Islet precursor cell (in vitro differentiated cells): Measurements from ENCODE around the gene CD40LG.

ENCODE experiments used
- DNase-seq: peaks from one replicate; pipeline ENCODE4 v3.0.0-alpha.2; 2018

CD40LG gene

GRCh38 chrX:136647677-136648360 lies at the start of gene CD40LG:
Gene CD40LG, plus strand, starts transcription at chrX:136648158. Its CDS starts 91 bp downstream, at chrX:136648249.
- DNase-seq, result no peak

- DNase-seq, result no peak
Measured at GRCh38 chrX:136598631-136599030, 49.3 kb upstream of the CD40LG start.

- no peak for DNase-seq
Measured at GRCh38 chrX:136600059-136600458, 47.9 kb upstream of the CD40LG start.

- no peak for DNase-seq
Measured at GRCh38 chrX:136607236-136607635, 40.7 kb upstream of the CD40LG start.

- DNase-seq, result no peak
Measured at GRCh38 chrX:136608295-136608933, 39.5 kb upstream of the CD40LG start.

- DNase-seq, result no peak
Measured at GRCh38 chrX:136616987-136617685, 30.8 kb upstream of the CD40LG start.

GRCh38 chrX:136619899-136620505 lies 28.0 kb upstream of the CD40LG start:
- DNase-seq, result no peak

- DNase-seq, result no peak
Measured at GRCh38 chrX:136620780-136621179, 27.2 kb upstream of the CD40LG start.

- no peak for DNase-seq
Measured at GRCh38 chrX:136622568-136622967, 25.4 kb upstream of the CD40LG start.

- no peak for DNase-seq
Measured at GRCh38 chrX:136623396-136623795, 24.6 kb upstream of the CD40LG start.

- no peak for DNase-seq
Measured at GRCh38 chrX:136625246-136625645, 22.7 kb upstream of the CD40LG start.

GRCh38 chrX:136626237-136626636 lies 21.7 kb upstream of the CD40LG start:
- DNase-seq, result no peak

GRCh38 chrX:136626891-136627290 lies 21.1 kb upstream of the CD40LG start:
- no peak for DNase-seq

GRCh38 chrX:136627409-136627808 lies 20.5 kb upstream of the CD40LG start:
- no peak for DNase-seq

GRCh38 chrX:136629084-136629750 lies 18.7 kb upstream of the CD40LG start:
- DNase-seq, result no peak

- no peak for DNase-seq
Measured at GRCh38 chrX:136630881-136631280, 17.1 kb upstream of the CD40LG start.

- no peak for DNase-seq
Measured at GRCh38 chrX:136635235-136635634, 12.7 kb upstream of the CD40LG start.

- DNase-seq, result no peak
Measured at GRCh38 chrX:136636121-136636520, 11.8 kb upstream of the CD40LG start.

GRCh38 chrX:136639506-136640176 lies 8.3 kb upstream of the CD40LG start:
- DNase-seq, result no peak

GRCh38 chrX:136643243-136643642 lies 4.7 kb upstream of the CD40LG start:
- DNase-seq, result no peak

GRCh38 chrX:136646602-136647239 lies 1.2 kb upstream of the CD40LG start:
- DNase-seq, result no peak

GRCh38 chrX:136650811-136651210 lies 2.9 kb downstream of the CD40LG start:
- no peak for DNase-seq
